ENCODE data around the gene GCGR. TPM values are rescaled to one million over a fixed set of nuclear protein-coding genes. Genes with fewer than 3 reads are reported as not detected.
"Not testable (repeated sequence)": the region's sequence is repeated elsewhere in the genome, so short reads cannot be mapped to it uniquely, and the experiment has no call there.

Gene GCGR
- total RNA-seq, 2 experiments from 2014 or later = not detected

DNA sequence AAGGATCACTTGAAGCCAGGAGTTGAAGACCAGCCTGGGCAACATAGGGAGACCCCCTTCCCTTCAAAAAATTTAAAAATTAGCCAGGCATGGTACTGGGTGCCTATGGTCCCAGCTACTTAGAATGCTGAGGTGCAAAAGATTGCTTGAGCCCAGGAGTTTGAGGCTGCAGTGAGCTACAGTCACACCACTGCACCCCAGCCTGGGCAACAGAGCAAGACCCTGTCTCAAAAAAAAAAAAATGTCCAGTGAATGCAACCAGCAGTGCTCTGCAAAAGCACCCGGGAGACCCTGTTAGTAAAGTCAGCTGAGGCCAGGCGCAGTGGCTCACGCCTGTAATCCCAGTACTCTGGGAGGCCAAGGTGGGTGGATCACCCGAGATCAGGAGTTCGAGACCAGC lies 36.1 kb downstream of the GCGR start:
- H3K27me3 Mint-ChIP-seq; H3K4me1 Mint-ChIP-seq (ENCODE audit: low read depth); H3K9me3 Mint-ChIP-seq; H3K4me3 Mint-ChIP-seq; H3K27ac Mint-ChIP-seq; intact Hi-C loops (cut with micrococcal nuclease); POLR2A ChIA-PET; DNase-seq; CTCF ChIA-PET: not testable (repeated sequence)
- H3K36me3 Mint-ChIP-seq = peaks cover 19% of the 10 kb centered on the region

DNA sequence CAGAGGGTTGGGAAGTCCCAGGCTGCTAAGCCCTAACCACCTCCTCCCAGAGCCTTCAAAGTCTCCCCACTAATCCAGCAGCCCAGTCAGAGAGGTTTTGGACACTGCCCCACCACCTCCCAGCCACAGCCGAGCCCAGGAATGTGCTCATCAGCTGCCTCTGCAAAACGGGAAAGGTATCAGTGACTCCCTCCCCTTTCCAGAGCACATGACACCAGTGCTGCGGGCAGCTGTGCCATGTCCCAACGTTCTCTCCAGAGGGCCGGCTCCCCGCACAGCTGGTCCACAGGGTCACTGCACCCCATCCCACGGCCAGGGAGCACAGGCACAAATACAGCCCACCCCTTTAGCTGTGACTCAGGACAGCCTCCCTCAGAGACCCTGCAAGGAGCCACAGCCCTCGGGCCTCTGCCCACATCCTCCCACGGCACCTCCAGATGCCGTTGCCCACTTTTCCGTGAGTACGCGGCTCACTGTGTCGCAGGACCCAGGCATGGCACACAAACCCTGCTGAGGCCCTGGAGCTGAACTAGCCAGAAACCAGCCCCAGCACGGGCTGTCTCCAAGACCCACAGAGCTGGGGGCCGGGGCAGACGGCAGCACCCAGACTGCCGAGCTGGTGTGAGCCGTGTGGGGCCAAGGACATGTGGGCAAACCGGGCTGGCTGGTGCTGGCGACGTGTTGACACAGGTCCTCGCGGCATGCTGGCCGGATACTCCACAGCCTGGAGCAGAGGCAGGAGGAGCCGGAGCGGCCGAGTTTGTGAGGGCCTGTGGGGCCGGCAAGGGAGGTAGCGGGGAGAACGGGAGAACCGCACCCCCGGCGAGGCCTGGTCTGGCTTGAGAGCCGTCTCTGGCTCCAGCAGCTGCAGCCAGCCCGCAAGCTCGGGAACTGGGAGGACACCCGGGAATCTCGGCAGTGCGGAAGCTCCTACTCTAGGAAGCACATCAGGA lies 37.2 kb downstream of the GCGR start:
- ChIA-PET CTCF (no interaction called here), POLR2A (no interaction called here)
- H3K4me3 Mint-ChIP-seq = no peak overlapping the region
- H3K36me3 Mint-ChIP-seq = peaks cover 25% of the 10 kb centered on the region
- intact Hi-C loops (cut with micrococcal nuclease) = no loop called here
- H3K9me3 Mint-ChIP-seq = no peaks in the 10 kb centered on the region
- no peak overlapping the region for H3K27ac Mint-ChIP-seq
- no peaks in the 10 kb centered on the region for H3K4me1 Mint-ChIP-seq (ENCODE audit: low read depth)
- no peaks in the 10 kb centered on the region for H3K27me3 Mint-ChIP-seq
- no peak for DNase-seq

DNA sequence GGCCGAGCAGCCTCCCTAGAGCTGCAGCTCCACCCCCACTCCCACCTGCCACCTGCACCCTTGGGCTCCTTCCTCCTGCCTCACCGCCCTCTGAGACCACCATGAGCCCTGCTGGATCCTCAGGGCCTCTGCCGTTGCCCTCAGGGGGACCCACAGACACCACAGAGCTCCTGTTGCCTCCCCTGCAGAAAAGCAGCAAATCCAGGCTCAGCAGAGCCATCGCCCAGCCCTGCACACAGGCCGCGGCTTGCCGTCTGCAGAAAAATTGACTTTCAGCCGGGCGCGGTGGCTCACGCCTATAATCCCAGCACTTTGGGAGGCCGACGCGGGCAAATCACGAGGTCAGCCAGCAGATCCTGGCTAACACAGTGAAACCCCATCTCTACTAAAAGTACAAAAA lies 37.9 kb downstream of the GCGR start:
- H3K4me1 Mint-ChIP-seq (ENCODE audit: low read depth) = no peaks in the 10 kb centered on the region
- intact Hi-C loops (cut with micrococcal nuclease) = no loop called here
- CTCF ChIA-PET = no interaction called here
- H3K9me3 Mint-ChIP-seq = no peaks in the 10 kb centered on the region
- no peak overlapping the region for H3K4me3 Mint-ChIP-seq
- DNase-seq = no peak
- H3K27ac Mint-ChIP-seq = no peak overlapping the region
- no peaks in the 10 kb centered on the region for H3K27me3 Mint-ChIP-seq
- H3K36me3 Mint-ChIP-seq = peaks cover 31% of the 10 kb centered on the region
- POLR2A ChIA-PET = no interaction called here

DNA sequence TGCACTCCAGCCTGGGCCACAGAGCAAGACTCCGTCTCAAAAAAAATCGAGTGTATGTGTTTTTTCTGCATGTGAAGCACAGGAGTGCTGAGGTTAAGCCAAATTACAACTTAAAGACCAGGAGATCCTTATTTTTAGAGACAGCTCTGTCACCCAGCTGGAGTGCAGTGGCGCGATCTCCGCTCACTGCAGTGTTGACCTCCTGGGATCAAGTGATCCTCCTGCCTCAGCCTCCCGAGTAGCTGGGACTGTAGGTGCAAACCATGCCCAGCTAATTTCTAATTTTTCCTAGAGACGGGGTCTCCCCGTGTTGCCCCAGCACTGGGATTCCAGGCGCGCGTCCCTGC lies 38.4 kb downstream of the GCGR start:
- Mint-ChIP-seq H3K36me3 (peaks cover 36% of the 10 kb centered on the region), H3K4me1 (ENCODE audit: low read depth) (no peaks in the 10 kb centered on the region), H3K9me3 (no peaks in the 10 kb centered on the region), H3K27me3 (no peaks in the 10 kb centered on the region), H3K4me3 (no peak overlapping the region), H3K27ac (no peak overlapping the region)
- CTCF ChIA-PET = no interaction called here
- POLR2A ChIA-PET = interaction anchor here (0.8 to 1.1 kb wide), 2 partner anchors 13 to 102 kb away, joined by 3 to 4 read pairs; no protein-coding TSS in a partner anchor
- intact Hi-C loops (cut with micrococcal nuclease) = no loop called here
- no peak for DNase-seq

DNA sequence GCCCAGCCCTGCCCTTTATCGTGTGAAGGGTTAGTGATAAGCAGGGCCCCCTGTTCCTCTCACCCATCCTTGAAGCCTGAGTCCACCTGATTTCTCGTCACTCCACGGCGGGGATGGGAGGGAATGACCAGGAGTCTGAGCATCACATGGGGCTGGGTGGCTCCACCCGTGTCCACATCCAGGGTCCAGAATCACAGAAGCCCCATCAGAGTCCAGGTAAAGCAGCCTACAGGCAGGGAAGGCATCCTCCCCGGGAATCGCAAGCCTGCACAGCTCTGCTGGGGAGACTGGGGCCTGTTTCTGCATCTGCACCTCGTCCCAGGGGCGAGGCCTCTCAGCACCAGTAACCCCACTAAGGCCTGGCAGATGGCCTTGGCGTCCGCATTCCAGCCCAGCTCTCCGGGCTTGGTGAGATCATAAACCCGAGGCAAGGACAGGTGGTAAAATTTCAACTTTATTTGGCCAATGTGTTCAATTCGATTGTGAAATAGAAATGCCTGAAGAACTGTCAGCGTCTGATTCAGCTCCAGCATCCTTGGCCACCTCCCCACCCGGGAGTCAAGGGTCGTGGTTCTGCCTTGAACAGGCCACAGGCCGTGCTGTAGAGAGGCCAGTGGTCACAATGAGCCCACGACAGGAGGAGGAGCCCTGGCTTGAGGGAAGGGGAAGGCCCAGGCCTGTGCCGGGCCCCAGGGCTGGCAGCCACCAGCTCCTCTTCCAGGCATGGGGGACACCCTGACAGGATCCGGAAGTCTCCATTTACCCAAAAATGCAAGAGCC lies 39.0 kb downstream of the GCGR start:
- ChIA-PET POLR2A (interaction anchor here (0.8 to 1.1 kb wide), 2 partner anchors 12 to 103 kb away, joined by 3 to 4 read pairs; no protein-coding TSS in a partner anchor), CTCF (no interaction called here)
- intact Hi-C loops (cut with micrococcal nuclease) = no loop called here
- Mint-ChIP-seq H3K9me3 (no peaks in the 10 kb centered on the region), H3K4me1 (ENCODE audit: low read depth) (no peaks in the 10 kb centered on the region), H3K27me3 (no peaks in the 10 kb centered on the region), H3K36me3 (peaks cover 36% of the 10 kb centered on the region), H3K27ac (no peak overlapping the region), H3K4me3 (no peak overlapping the region)
- no peak for DNase-seq

DNA sequence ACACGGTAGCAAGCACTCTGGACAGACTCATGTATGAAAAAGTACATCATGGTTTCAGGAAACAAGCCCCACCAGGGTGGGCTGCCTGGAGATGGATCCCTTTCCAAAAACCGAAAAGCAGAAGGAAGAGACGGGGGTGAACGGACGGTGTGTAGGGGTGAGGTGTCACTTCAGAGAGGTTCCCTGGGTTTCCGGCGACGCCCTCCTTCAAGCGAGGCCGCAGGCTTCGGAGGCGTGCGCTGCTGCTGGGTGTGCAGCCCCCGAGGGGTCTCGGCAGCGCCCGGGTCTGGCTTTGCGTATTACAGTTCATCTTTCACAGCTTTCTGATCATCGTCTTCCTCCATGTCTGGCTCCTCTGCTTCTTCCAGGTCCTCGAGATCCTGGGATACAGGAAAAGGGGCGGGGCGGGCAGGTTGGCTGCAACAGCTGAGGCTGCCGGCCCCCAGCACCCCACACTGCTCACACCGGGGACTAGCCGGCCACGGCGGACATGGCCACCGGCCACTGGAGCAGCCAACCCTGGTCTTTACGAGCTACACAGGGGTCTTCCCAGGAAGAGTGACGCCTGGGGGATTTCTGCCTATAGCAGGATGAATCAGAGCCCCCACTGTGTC lies 39.9 kb downstream of the GCGR start:
- H3K27ac Mint-ChIP-seq = no peak overlapping the region
- H3K4me1 Mint-ChIP-seq (ENCODE audit: low read depth) = no peaks in the 10 kb centered on the region
- intact Hi-C loops (cut with micrococcal nuclease) = no loop called here
- H3K36me3 Mint-ChIP-seq = peaks cover 38% of the 10 kb centered on the region
- H3K9me3 Mint-ChIP-seq = no peaks in the 10 kb centered on the region
- no peaks in the 10 kb centered on the region for H3K27me3 Mint-ChIP-seq
- ChIA-PET CTCF (no interaction called here), POLR2A (no interaction called here)
- DNase-seq = no peak
- H3K4me3 Mint-ChIP-seq = no peak overlapping the region

DNA sequence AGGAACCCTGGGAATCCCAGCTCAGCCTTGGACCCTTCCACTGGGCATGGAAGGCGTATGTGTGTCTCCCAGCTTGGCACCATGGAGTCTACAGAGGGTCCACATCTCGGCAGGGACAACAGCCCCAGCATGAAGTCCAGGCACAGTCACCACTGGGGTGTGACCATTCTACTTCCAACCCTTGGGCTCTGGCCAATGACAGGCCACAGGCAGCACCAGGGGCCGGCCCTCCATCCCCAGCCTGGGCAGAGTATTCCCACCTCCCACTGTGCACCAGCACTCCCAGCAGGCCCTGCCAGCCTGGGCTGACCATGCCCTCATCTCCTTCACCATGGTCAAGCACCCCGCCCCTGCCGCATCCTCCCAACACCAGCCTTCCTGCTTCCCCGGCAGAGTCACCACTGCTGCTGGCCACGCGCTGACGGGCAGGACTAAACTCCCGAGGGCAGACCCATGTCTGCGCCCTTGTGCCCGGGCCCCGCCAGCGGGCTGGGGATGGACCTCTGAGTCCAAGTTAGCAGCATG lies 40.4 kb downstream of the GCGR start:
- DNase-seq = no peak
- no peak overlapping the region for H3K4me3 Mint-ChIP-seq
- intact Hi-C loops (cut with micrococcal nuclease) = no loop called here
- H3K36me3 Mint-ChIP-seq = peaks cover 38% of the 10 kb centered on the region
- CTCF ChIA-PET = no interaction called here
- POLR2A ChIA-PET = no interaction called here
- no peaks in the 10 kb centered on the region for H3K9me3 Mint-ChIP-seq
- H3K4me1 Mint-ChIP-seq (ENCODE audit: low read depth) = no peaks in the 10 kb centered on the region
- no peak overlapping the region for H3K27ac Mint-ChIP-seq
- no peaks in the 10 kb centered on the region for H3K27me3 Mint-ChIP-seq

DNA sequence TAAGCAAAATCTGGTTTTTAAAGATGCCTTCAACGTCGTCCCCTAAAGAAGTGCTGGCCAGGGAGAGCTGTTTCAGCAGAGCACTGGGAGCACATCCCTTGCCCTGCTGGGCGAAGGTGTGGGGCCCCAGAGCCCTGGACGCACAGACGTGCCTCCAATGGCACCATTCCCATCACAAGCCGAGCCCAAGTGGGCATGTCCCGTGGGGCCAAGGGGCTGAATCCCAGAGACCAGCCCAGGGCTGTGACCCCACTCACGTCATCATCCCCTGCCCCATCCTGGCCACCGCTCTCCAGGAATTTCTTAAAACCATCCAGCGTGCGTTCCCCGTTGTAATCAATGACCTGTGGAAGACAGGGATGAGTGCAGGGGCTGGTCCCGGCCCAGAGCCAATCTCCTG lies 40.9 kb downstream of the GCGR start:
- POLR2A ChIA-PET = no interaction called here

DNA sequence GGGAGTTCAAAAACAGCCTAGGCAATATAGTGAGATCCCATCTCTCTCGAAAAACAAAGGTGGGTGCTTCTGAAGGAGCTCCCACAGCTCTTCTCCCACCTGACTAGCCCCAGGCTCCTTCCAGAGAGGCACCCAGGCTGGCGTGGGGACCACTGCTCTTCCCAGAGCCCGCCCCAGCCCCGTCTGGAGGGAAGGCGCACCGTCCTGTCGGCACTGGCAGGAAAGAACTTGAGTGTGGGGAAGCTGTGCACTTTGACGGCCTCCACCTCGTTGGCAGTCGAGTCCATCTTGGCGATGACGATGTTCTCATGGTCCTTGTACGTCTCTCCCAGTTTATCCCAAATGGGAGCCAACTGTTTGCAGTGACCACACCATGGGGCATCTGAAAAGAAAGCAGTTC lies 41.4 kb downstream of the GCGR start:
- ChIA-PET CTCF (no interaction called here), POLR2A (no interaction called here)
- Mint-ChIP-seq H3K9me3 (no peaks in the 10 kb centered on the region), H3K27ac (no peak overlapping the region), H3K27me3 (no peaks in the 10 kb centered on the region), H3K36me3 (peaks cover 38% of the 10 kb centered on the region), H3K4me3 (no peak overlapping the region), H3K4me1 (ENCODE audit: low read depth) (no peaks in the 10 kb centered on the region)
- intact Hi-C loops (cut with micrococcal nuclease) = loop anchor here (1.0 kb wide), 1 partner anchor 11 kb away; no protein-coding TSS in a partner anchor
- DNase-seq = no peak

More for the DNA sequence above, 40.9 kb downstream of the GCGR start:
- Mint-ChIP-seq H3K27me3 (no peaks in the 10 kb centered on the region), H3K27ac (no peak overlapping the region), H3K36me3 (peaks cover 38% of the 10 kb centered on the region), H3K9me3 (no peaks in the 10 kb centered on the region), H3K4me1 (ENCODE audit: low read depth) (no peaks in the 10 kb centered on the region), H3K4me3 (no peak overlapping the region)
- CTCF ChIA-PET = no interaction called here
- intact Hi-C loops (cut with micrococcal nuclease) = loop anchor here (1.0 kb wide), 1 partner anchor 11 kb away; no protein-coding TSS in a partner anchor
- no peak for DNase-seq

DNA sequence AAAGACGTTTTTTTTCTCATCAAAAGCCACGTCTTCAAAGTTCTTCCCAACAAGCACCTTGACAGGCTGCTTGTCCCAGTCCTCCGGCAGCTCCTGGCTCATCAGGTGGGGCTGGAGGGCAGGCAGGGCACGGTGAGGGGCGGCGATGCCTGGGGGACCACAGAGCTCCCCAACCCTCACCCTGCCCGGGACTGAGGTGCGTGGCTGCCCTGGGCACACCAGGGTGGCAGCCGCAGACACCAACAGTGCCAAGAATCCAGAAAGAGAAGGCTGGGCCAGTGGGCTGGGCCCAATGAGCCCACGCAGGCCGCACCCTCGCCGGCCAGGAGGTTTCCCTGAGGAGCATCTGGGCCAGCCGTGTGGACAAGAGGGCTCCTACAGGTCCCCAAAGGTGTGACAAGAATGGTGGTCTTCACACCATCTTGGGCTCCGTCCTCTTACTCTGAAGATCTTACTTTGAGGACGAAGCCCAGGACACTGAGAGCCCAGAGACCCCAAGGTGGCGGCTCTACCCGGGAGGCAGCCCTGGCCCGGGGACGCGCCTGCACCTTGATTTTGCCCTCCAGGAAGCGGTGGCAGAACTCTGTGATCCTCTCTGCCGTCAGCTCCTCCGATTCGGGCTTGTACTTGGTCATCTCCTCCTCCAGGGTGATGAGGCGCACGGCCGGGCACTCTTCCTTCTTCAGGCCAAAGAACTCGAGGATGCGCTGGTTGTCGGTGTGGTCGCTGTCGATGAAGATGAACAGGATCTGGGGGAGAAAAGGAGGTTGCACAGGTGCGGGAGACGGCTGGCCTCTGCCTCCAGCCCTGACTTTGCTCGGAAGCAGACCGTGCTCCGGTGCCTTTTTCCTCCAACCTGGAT lies 42.2 kb downstream of the GCGR start:
- CTCF ChIA-PET = no interaction called here
- no peak for DNase-seq
- no peak overlapping the region for H3K4me3 Mint-ChIP-seq
- H3K36me3 Mint-ChIP-seq = peaks cover 39% of the 10 kb centered on the region
- intact Hi-C loops (cut with micrococcal nuclease) = loop anchor here (1.0 kb wide), 1 partner anchor 12 kb away; no protein-coding TSS in a partner anchor
- H3K27ac Mint-ChIP-seq = no peak overlapping the region
- POLR2A ChIA-PET = no interaction called here
- no peaks in the 10 kb centered on the region for H3K27me3 Mint-ChIP-seq
- no peaks in the 10 kb centered on the region for H3K9me3 Mint-ChIP-seq
- H3K4me1 Mint-ChIP-seq (ENCODE audit: low read depth) = no peaks in the 10 kb centered on the region

DNA sequence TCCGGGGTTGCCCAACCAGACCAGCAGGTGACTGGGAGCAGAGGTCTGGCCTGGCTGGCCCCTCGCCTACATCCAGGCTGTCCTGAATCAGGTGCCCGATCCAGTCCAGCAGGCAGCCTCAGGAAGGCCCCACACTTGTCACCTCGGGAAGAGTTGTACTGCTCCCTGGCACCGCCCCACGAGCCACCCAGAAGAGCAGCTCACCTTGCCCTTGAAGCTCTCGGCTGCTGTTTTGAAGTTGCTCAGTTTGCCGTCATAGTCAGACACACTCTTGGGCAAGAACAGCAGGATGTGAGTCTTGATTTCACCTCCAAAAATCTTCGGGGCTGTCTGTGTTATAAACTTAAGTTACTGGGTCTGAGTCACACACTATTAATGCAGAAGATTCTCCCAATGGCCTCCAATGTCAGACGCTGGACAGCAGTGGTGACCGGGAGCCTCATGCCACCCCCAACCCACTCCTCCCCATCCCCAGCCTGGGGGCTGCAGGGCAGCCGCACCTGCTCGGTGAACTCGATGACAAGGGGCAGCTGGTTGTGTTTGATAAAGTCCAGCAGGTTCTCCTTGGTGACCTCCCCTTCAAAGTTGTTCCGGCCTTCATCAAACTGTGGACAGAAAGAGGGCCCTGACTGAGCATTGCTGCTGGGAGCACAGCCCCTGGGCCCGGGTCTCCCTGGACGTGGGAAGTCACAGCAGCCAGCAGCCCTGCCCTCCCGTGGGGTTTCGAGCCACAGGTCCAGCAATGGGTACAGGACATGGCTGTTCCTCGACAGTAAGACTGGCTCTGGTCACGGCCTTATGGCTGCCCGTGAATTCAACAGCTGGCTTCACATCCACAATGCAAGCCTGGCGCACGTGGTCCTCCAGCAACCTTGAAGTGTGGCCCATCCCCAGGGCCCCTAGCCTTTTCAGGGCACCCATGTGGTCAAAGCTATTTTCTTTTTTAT lies 43.1 kb downstream of the GCGR start:
- CTCF ChIA-PET = no interaction called here
- peaks cover 48% of the 10 kb centered on the region for H3K36me3 Mint-ChIP-seq
- H3K9me3 Mint-ChIP-seq = no peaks in the 10 kb centered on the region
- H3K27ac Mint-ChIP-seq = no peak overlapping the region
- no peaks in the 10 kb centered on the region for H3K4me1 Mint-ChIP-seq (ENCODE audit: low read depth)
- intact Hi-C loops (cut with micrococcal nuclease) = no loop called here
- no peak for DNase-seq
- no peak overlapping the region for H3K4me3 Mint-ChIP-seq
- POLR2A ChIA-PET = no interaction called here
- H3K27me3 Mint-ChIP-seq = no peaks in the 10 kb centered on the region

Data from activated CD4-positive, alpha-beta memory T cell treated with anti-CD3 and anti-CD28 coated beads for 36 hours (primary cell).